H1 (cell line): ENCODE data around the gene OR52N5. TPM values are rescaled to one million over a fixed set of nuclear protein-coding genes. Genes with fewer than 3 reads are reported as not detected.

Experiments
- CHD7 ChIP-seq: fragments of 300-600 bp; sonication (generic); IDR thresholded peaks from 2 replicates; pipeline ENCODE4 v1.7.1; 2012; ENCODE audit warnings: low read length, moderate library complexity, mild to moderate bottlenecking, inconsistent platforms; ENCODE audit not compliant: insufficient replicate concordance
- HDAC2 ChIP-seq, 2 experiments: fragments of 300-600 bp in 1 of 2; sonication (generic) in 1 of 2; IDR thresholded peaks; 2 replicates each; pipeline ENCODE4 v1.6.1; 2011 to 2012; ENCODE audit warnings: low read depth in 2 of 2, low read length in 2 of 2, mild to moderate bottlenecking in 2 of 2, moderate library complexity in 2 of 2, borderline replicate concordance in 1 of 2, inconsistent platforms in 1 of 2
- NRF1 ChIP-seq: IDR thresholded peaks from 2 replicates; pipeline ENCODE4 v1.6.1; 2011; ENCODE audit warnings: mild to moderate bottlenecking, low read depth, low read length, improper control_type of control experiment
- RAD21 ChIP-seq, 2 experiments: IDR thresholded peaks in 1 of 2; conservative IDR thresholded peaks in 1 of 2; 2 replicates each; pipeline ENCODE4 v1.6.1; 2011; ENCODE audit warnings: low read depth in 2 of 2, low read length in 2 of 2, improper control_type of control experiment in 1 of 2, inconsistent platforms in 1 of 2, mild to moderate bottlenecking in 1 of 2, moderate library complexity in 1 of 2
- RFX5 ChIP-seq: IDR thresholded peaks from 2 replicates; pipeline ENCODE4 v1.6.1; 2011; ENCODE audit warnings: low read depth, low read length, improper control_type of control experiment, borderline replicate concordance
- SP1 ChIP-seq: IDR thresholded peaks from 2 replicates; pipeline ENCODE4 v1.6.1; 2011; ENCODE audit warnings: low read depth, low read length
- SP2 ChIP-seq: IDR thresholded peaks from 2 replicates; pipeline ENCODE4 v1.6.1; 2012; ENCODE audit warnings: mild to moderate bottlenecking, low read length, inconsistent platforms
- SRF ChIP-seq: IDR thresholded peaks from 2 replicates; pipeline ENCODE4 v1.6.1; 2011; ENCODE audit warnings: mild to moderate bottlenecking, low read depth, low read length, moderate library complexity
- TAF7 ChIP-seq: optimal IDR thresholded peaks from 2 replicates; pipeline ENCODE3; 2011; ENCODE audit warnings: low read depth, mild to moderate bottlenecking, inconsistent platforms, low read length, moderate library complexity, borderline replicate concordance
- TCF12 ChIP-seq: IDR thresholded peaks from 2 replicates; pipeline ENCODE4 v1.6.1; 2011; ENCODE audit warnings: low read depth, mild to moderate bottlenecking, low read length
- polyA plus RNA-seq, 7 experiments: library from polyadenylated mRNA; depleted of rRNA in 3 of 7; stranded (reverse) in 5 of 7; unstranded in 2 of 7; fragments of >200 nt in 5 of 7; fragments of 200-250 nt in 2 of 7; gene quantifications; 1 replicate in 5 of 7; 2 replicates in 1 of 7; 4 replicates in 1 of 7; pipeline versions ENCODE4 v1.2.1 to v1.2.3, GENCODE V29; 2011 to 2013; ENCODE audit warnings: missing spikeins in 2 of 7, mixed read lengths in 2 of 7
- total RNA-seq: library from RNA; stranded (reverse); fragmentation: NEBNext Ultra II Directional; extraction: Animal tissue kit (Norgen Biotek cat#: 25700); gene quantifications from 2 replicates; pipeline ENCODE4 v1.2.1, GENCODE V29; 2021

Gene OR52N5
- total and polyA plus RNA-seq, 2 of the 8 experiments (the other 6 are each of a cell fraction or from before 2014, with no cell fraction given): 0.12 TPM; not detected in 1

- TF ChIP-seq CHD7: no peak
- TF ChIP-seq SP2: no peak
- TF ChIP-seq SRF: no peak
- no peak for TF ChIP-seq RFX5
- no peak for TF ChIP-seq TCF12
- TF ChIP-seq SP1: no peak
- peak; percentile 35 for TF ChIP-seq TAF7
- TF ChIP-seq HDAC2 (IDR thresholded peaks at IDR 0.05; ENCODE audit: borderline replicate concordance in 1 of 2, low read depth in 2 of 2, low read length in 2 of 2): peak; percentile 71 to 74; a peak in 2 of 4 replicates
- TF ChIP-seq RAD21 (IDR thresholded peaks at IDR 0.05 in 1 of 2, conservative IDR thresholded peaks at IDR 0.05 in 1 of 2; ENCODE audit: low read depth in 2 of 2, low read length in 2 of 2): peak; percentile 94 to 95
- no peak for TF ChIP-seq NRF1
Measured at GRCh38 chr11:5808500-5809121, 25.5 kb upstream of the OR52N5 start, which contains the start of gene OR52N2 (continued).
